T-helper 9 cell (primary cell): ENCODE data around the gene NAA15.
"Not testable (repeated sequence)": the region's sequence is repeated elsewhere in the genome, so short reads cannot be mapped to it uniquely, and the experiment has no call there.

Source experiments
- DNase-seq: peaks from one replicate; pipeline ENCODE4 v3.0.0-alpha.2; 2020
- total RNA-seq, 2 donors: gene quantifications; one replicate each; lab custom pipeline; 2026; lab: John Stamatoyannopoulos, UW

Gene NAA15
- 94.1 to 142 reads per million in 2 donors for total RNA-seq

- peak; percentile 95 for DNase-seq
Measured at GRCh38 chr4:139301113-139301820, at the start of gene NAA15. Gene NAA15, plus strand, starts transcription at chr4:139301505. Its CDS starts 273 bp downstream, at chr4:139301778.

- no peak for DNase-seq
Measured at GRCh38 chr4:139253046-139253445, 48.3 kb upstream of the NAA15 start.

GRCh38 chr4:139253713-139254112 is 47.6 kb upstream of the NAA15 start:
- no peak for DNase-seq

GRCh38 chr4:139255581-139255980 is 45.7 kb upstream of the NAA15 start:
- DNase-seq, result not testable (repeated sequence)

GRCh38 chr4:139256349-139256748 is 45.0 kb upstream of the NAA15 start:
- no peak for DNase-seq

- no peak for DNase-seq
Measured at GRCh38 chr4:139265654-139266053, 35.7 kb upstream of the NAA15 start.

DNA sequence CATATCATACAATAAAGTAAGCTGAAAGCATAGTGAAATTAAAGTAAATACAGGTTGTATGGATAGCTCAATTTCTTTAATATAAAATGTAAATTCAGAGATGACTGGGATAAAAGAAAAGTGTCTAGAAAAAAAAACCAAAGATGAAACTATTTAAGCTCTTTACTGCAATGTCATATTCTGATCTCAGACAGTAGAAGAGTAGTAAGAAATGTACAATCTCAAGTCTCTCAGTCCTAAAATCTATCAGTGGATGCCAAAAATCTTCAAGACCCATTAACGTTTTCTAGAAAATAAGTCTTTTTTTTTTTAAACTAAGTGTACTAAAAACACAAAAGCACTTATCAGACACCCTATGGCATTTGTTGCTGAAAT is 35.1 kb upstream of the NAA15 start:
- DNase-seq, result no peak

GRCh38 chr4:139266583-139267257 is 34.6 kb upstream of the NAA15 start:
- DNase-seq, result peak; percentile 53

DNA sequence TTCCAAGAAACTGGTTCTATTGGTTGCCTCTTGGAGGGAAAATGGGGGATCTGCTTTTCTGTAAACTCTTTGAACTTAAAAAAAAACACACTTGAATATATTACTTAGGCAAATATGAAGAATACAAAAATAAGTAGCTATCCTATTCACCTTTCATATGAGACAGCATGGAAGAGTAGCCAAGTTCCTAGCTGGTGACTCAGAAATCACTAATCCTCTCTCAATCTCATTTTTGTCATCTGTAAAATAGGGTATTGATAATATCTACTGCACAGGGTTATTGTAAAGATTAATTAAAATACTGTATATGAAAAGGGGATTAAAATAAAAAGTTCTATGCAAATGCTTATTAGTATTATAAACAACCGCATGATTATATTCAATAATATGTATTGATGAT is 34.0 kb upstream of the NAA15 start:
- DNase-seq, result no peak

DNA sequence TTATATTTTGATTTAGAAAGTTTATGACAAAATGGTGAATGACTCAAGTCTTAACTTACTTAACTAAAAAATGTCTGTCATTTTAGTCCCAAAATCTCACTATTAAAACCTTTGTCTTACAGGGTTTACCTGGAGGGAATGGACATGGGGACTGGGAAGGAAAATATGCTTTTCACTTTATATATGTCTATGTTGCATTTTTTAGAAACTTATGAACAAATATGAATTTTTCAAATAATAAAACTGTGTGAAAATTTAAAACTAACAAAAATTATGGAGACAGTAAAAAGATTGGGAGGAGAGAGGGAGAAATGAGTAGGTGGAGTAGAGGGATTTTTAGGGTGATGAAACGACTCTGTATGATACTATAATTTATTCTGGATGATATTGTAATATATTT is 27.5 kb upstream of the NAA15 start:
- no peak for DNase-seq

DNA sequence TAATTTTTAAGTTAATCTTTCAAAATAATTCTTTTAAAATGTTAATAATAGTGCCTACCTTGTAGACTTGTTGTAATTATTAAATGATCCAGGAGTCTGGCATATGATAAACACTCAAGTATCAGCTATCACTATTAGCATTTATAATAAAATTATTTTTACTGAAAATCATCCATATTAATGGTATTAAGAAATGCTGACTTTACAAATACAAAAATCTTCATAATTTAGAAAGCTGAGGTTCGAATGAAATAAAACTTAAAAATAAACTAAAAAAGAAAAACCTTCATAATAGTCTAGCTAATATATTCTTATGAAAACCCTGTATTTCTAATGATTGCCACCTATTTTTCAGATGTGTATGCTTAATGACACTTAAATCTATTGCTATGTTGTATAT is 26.5 kb upstream of the NAA15 start:
- DNase-seq, result no peak

GRCh38 chr4:139275281-139275735 is 26.0 kb upstream of the NAA15 start:
- no peak for DNase-seq

GRCh38 chr4:139278485-139278884 is 22.8 kb upstream of the NAA15 start:
- no peak for DNase-seq

- DNase-seq, result no peak
Measured at GRCh38 chr4:139278912-139279759, 22.2 kb upstream of the NAA15 start.

GRCh38 chr4:139279760-139280620 is 21.3 kb upstream of the NAA15 start, which contains the start of gene MGARP:
Gene MGARP, minus strand, starts transcription at chr4:139280225. Its CDS starts 67 bp downstream, at chr4:139280158.
- DNase-seq, result no peak

GRCh38 chr4:139282065-139282720 is 19.1 kb upstream of the NAA15 start:
- no peak for DNase-seq

- no peak for DNase-seq
Measured at GRCh38 chr4:139282721-139283075, 18.6 kb upstream of the NAA15 start.

DNA sequence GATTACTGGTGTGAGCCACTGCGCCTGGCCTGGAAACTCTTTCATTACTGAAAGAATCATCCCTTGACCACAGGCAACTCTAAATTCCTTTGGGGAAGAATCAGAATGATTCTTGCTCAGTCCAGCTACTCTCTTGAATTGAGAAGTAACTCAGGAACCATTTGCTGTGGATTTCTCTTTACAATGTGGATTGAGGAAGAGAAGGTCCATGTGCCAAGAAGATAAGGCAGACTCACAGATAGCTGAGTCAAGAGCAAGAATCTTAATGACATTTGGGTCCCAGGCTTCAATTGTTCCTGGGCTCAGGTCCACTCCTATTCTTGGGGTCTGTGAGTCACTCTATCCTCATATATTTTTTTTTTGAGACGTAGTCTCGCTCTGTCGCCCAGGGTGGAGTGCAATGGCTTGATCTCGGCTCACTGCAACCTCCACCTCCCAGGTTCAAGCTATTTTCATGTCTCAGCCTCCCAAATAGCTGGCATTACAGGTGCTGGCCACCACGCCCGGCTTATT is 15.1 kb upstream of the NAA15 start:
- DNase-seq, result no peak

DNA sequence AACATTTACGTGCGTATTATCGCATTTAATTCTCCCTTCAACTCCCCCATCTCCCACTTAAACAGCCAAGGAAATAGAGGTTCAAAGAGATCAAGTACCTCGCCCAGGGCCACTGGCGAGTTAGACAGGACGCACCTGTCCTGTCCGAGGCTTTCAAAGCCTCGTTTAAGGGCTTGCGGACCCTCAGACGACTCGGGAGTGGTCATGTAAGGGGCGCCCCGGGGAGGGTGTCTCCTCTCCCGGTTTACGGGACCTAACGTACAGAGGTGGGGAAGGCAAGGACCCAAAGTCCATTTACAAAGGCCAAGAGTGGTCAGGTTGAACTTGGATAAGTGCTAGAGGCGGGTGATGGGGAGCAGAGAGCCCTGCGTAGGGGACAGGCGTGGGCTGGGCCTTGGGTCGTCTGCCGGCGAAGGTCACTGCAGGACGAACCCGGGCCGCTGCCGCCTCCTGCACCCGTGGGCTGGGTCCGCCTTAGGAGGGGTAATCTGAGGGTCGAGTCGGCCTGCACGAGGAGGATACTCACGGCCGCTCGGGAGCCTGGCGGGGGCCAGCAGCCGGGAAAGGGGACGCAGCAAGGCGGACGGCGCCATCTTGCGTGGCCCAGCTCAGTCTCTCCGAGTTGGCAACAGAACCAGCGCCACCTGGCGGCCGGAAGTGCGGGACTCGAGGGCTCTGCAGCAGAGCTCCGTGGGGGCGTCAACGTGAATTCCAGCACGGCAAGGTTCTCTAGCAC is 5.9 kb upstream of the NAA15 start:
- peak; percentile 99 for DNase-seq

DNA sequence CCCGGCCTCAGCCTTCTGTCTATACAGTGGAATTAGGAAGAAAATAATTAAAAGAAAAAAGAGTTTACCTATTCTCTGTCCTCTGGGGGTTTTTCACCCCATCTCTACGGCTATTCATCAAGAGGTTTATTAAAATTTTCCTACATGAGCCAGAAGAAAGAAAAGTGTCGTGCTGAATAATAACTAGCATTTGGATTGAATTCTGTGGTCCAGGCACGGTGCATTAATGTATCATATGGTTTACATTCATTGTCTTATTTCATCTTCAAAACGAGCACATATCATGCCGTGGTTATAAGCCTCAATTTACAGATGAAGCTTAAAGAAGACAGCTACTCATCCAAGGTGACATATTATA is 5.4 kb upstream of the NAA15 start:
- no peak for DNase-seq

DNA sequence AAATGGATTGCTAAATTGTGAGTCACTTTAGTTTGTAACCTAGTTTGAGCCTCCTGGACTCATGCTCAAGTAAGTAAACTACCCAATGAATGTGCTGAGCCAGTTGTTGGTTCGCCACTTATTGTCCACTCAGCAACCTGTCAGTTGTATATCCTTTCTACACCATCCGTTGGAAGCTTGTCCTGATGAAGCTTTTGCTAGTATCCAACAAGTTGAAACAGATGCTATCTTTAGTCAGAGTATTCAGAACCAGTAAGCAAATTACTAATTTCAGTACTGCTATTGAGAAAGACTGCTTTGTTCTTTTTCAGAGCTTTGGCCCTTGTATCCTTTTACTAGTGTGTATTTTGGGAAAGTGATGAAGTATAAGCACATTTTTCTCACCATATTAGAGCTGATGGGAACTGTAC is 4.3 kb upstream of the NAA15 start:
- DNase-seq, result no peak
